GM12878 (cell line): Measurements from ENCODE around the gene RFT1. TPM values are rescaled to one million over a fixed set of nuclear protein-coding genes. Genes with fewer than 3 reads are reported as not detected.

Experiments used
- ATAC-seq: fragments of 200-7000 bp; cut with Tn5 transposase; 3 replicates; pipeline ENCODE4 v1.9.1; 2020; ENCODE audit warnings: mild to moderate bottlenecking, moderate library complexity
- BruUV-seq: library from RNA; stranded (reverse); fragments of 400-500 nt; replicated peaks from 2 replicates; lab custom pipeline; 2021; lab: Mats Ljungman, UMichigan
- CTCF ChIA-PET: fragments of 300-600 bp; sonication (Branson Sonifier 250); formaldehyde crosslinking; extraction: SDS; loops from one replicate; lab custom pipeline; 2021; ENCODE audit warnings: inconsistent platforms; lab: Yijun Ruan, JAX
- POLR2A ChIA-PET: fragments of 350-600 bp; formaldehyde crosslinking; extraction: SDS; loops from one replicate; lab custom pipeline; 2021; ENCODE audit warnings: inconsistent platforms; lab: Charles Lee
- RAD21 ChIA-PET: fragments of 300-600 bp; sonication (Branson Sonifier 250); formaldehyde crosslinking; loops from one replicate; lab custom pipeline; 2023; ENCODE audit warnings: antibody characterized with exemption; ENCODE audit not compliant: unreplicated experiment; lab: Charles Lee
- SMC1A ChIA-PET: fragments of 300-600 bp; sonication (Branson Sonifier 250); formaldehyde crosslinking; loops from one replicate; lab custom pipeline; 2023; ENCODE audit not compliant: unreplicated experiment, uncharacterized antibody; lab: Charles Lee
- DNase-seq: peaks from one replicate; pipeline ENCODE4 v3.0.0-alpha.2; 2011; ENCODE audit warnings: low read depth, low spot score
- FAIRE-seq: peaks from 3 replicates; lab custom pipeline; 2011; peaks lifted over from hg19 to GRCh38; lab: Jason Lieb, UNC
- H2AFZ ChIP-seq: 2 replicates; pipeline ENCODE4 v1.6.0; 2011; ENCODE audit warnings: low read depth, low read length, control low read depth; ENCODE audit not compliant: control insufficient read depth
- H3K27ac ChIP-seq: 2 replicates; pipeline ENCODE4 v1.5.1; 2011; ENCODE audit warnings: control low read depth; ENCODE audit not compliant: control insufficient read depth, insufficient read depth
- H3K27me3 ChIP-seq, 2 experiments: replicated peaks in 1 of 2; 2 replicates each; pipeline versions ENCODE4 v1.6.0 to v1.6.1; 2011; ENCODE audit warnings: low read length in 1 of 2; ENCODE audit not compliant: control insufficient read depth in 2 of 2, insufficient read depth in 2 of 2
- H3K36me3 ChIP-seq, 2 experiments: 2 replicates each; pipeline ENCODE4 v1.5.1; 2011; ENCODE audit warnings: low read length in 1 of 2; ENCODE audit not compliant: control insufficient read depth in 2 of 2, insufficient read depth in 2 of 2
- H3K4me1 ChIP-seq: 2 replicates; pipeline ENCODE4 v1.6.1; 2011; ENCODE audit warnings: mild to moderate bottlenecking, low read length, moderate library complexity, mixed read lengths; ENCODE audit not compliant: control insufficient read depth, insufficient read depth
- H3K4me2 ChIP-seq: 2 replicates; pipeline ENCODE4 v1.6.0; 2011; ENCODE audit warnings: control low read depth; ENCODE audit not compliant: control insufficient read depth, insufficient read depth
- H3K4me3 ChIP-seq: fragments of 200-600 bp; sonication (generic); 2 replicates; pipeline ENCODE4 v1.5.1; 2016
- H3K79me2 ChIP-seq: 2 replicates; pipeline ENCODE4 v1.6.0; 2011; ENCODE audit warnings: low read length; ENCODE audit not compliant: control insufficient read depth, insufficient read depth
- H3K9ac ChIP-seq: 2 replicates; pipeline ENCODE4 v1.8.0; 2011; ENCODE audit warnings: low read length, control low read depth, mixed read lengths; ENCODE audit not compliant: control insufficient read depth, insufficient read depth
- H3K9me3 ChIP-seq: replicated peaks from 3 replicates; pipeline ENCODE4 v1.5.1; 2011; ENCODE audit warnings: mild to moderate bottlenecking, low read length; ENCODE audit not compliant: control insufficient read depth, insufficient read depth
- H4K20me1 ChIP-seq: 2 replicates; pipeline ENCODE4 v1.6.0; 2011; ENCODE audit not compliant: control insufficient read depth, insufficient read depth
- BCLAF1 ChIP-seq: fragments of 450-650 bp; IDR thresholded peaks from 2 replicates; pipeline ENCODE4 v1.6.1; 2017; ENCODE audit warnings: antibody characterized with exemption, mild to moderate bottlenecking, moderate library complexity
- DPF2 ChIP-seq: fragments of 450-650 bp; IDR thresholded peaks from 2 replicates; pipeline ENCODE4 v1.6.1; 2017; ENCODE audit warnings: mild to moderate bottlenecking
- ESRRA ChIP-seq: IDR thresholded peaks from 2 replicates; pipeline ENCODE4 v1.6.1; 2012; ENCODE audit warnings: mild to moderate bottlenecking, low read length, improper control_type of control experiment
- GABPA ChIP-seq: IDR thresholded peaks from 2 replicates; pipeline ENCODE4 v1.6.1; 2014; ENCODE audit warnings: antibody characterized with exemption, low read depth, mild to moderate bottlenecking, inconsistent platforms
- MYC ChIP-seq: IDR thresholded peaks from 2 replicates; pipeline ENCODE4 v1.6.1; 2011; ENCODE audit warnings: mild to moderate bottlenecking, low read length, moderate library complexity, inconsistent platforms; ENCODE audit not compliant: insufficient read depth, insufficient replicate concordance, insufficient read length, severe bottlenecking
- NFIC ChIP-seq: IDR thresholded peaks from 2 replicates; pipeline ENCODE4 v1.6.1; 2012; ENCODE audit warnings: low read depth, mild to moderate bottlenecking, inconsistent platforms, low read length, moderate library complexity
- NR2F1 ChIP-seq: fragments of 450-650 bp; conservative IDR thresholded peaks from 2 replicates; pipeline ENCODE4 v1.6.1; 2017; ENCODE audit warnings: mild to moderate bottlenecking
- PAX5 ChIP-seq: IDR thresholded peaks from 2 replicates; pipeline ENCODE4 v1.6.1; 2011; ENCODE audit warnings: low read depth, low read length, borderline replicate concordance
- PAX8 ChIP-seq: fragments of 450-650 bp; IDR thresholded peaks from 2 replicates; pipeline ENCODE4 v1.6.1; 2017; ENCODE audit warnings: mild to moderate bottlenecking, moderate library complexity
- SREBF1 ChIP-seq: IDR thresholded peaks from 2 replicates; pipeline ENCODE4 v1.6.1; 2012; ENCODE audit warnings: mild to moderate bottlenecking, low read length
- STAT3 ChIP-seq: IDR thresholded peaks from 2 replicates; pipeline ENCODE4 v1.6.1; 2011; ENCODE audit warnings: low read depth, low read length, improper control_type of control experiment
- TCF12 ChIP-seq: IDR thresholded peaks from 2 replicates; pipeline ENCODE4 v1.6.1; 2011; ENCODE audit warnings: low read depth, mild to moderate bottlenecking, low read length
- ZBTB40 ChIP-seq: fragments of 450-650 bp; IDR thresholded peaks from 2 replicates; pipeline ENCODE4 v1.6.1; 2016; ENCODE audit warnings: mild to moderate bottlenecking, moderate library complexity, borderline replicate concordance
- WGBS: methylation state at CpG from one replicate; pipeline ENCODE4 v1.1.6; 2016; ENCODE audit warnings: low lambda C conversion rate; ENCODE audit not compliant: insufficient replicate concordance, insufficient coverage; ENCODE audit errors: missing lambda C conversion rate; 5-methylcytosine and 5-hydroxymethylcytosine counted together
- in situ Hi-C: fragments of 300-500 bp; cut with MboI; formaldehyde crosslinking; loops from 9 replicates; pipeline ENCODE4 v1.14.3; 2018; ENCODE audit warnings: mixed read lengths
- intact Hi-C: fragments of 100-400 bp; cut with micrococcal nuclease; formaldehyde crosslinking; loops from one replicate; pipeline ENCODE4 v1.14.2; 2022; ENCODE audit not compliant: unreplicated experiment
- polyA plus RNA-seq, 11 experiments: library from polyadenylated mRNA; depleted of rRNA in 4 of 11; unstranded in 6 of 11; stranded (reverse) in 5 of 11; fragments of >200 nt; fragmentation: Nextera tagmentation in 4 of 11; fragmentation: Illumina TruSeq in 1 of 11; extraction: Ambion mirVana in 4 of 11; extraction: Trizol in 1 of 11; gene quantifications; 1 replicate in 1 of 11; 2 replicates in 10 of 11; pipeline versions ENCODE4 v1.2.1 to v1.2.3, GENCODE V29; 2011 to 2016; ENCODE audit warnings: inconsistent platforms in 2 of 11, missing spikeins in 2 of 11, low read depth in 1 of 11
- total RNA-seq, 4 experiments: library from RNA; depleted of rRNA in 3 of 4; stranded (reverse); fragments of >200 nt in 3 of 4; fragmentation: Illumina TruSeq in 1 of 4; extraction: Trizol in 1 of 4; gene quantifications; 2 replicates each; pipeline versions ENCODE4 v1.2.1 to v1.2.3, GENCODE V29; 2013 to 2021
- TF ChIP-seq, protein P1 (sequence below): IDR thresholded peaks from 2 replicates; pipeline ENCODE4 v1.6.1; 2011; ENCODE audit warnings: borderline replicate concordance, low read depth, mild to moderate bottlenecking, moderate library complexity, low read length; ENCODE audit not compliant: insufficient read depth, poor library complexity, severe bottlenecking

Gene RFT1
- total and polyA plus RNA-seq, 10 of the 15 experiments (the other 5 are each of a cell fraction or from before 2014, with no cell fraction given) = 16.6 to 75.1 (median 34.5) TPM

- no peak for TF ChIP-seq NFIC
Measured at GRCh38 chr3:53091011-53091410, 39.2 kb downstream of the RFT1 start (continued).

DNA sequence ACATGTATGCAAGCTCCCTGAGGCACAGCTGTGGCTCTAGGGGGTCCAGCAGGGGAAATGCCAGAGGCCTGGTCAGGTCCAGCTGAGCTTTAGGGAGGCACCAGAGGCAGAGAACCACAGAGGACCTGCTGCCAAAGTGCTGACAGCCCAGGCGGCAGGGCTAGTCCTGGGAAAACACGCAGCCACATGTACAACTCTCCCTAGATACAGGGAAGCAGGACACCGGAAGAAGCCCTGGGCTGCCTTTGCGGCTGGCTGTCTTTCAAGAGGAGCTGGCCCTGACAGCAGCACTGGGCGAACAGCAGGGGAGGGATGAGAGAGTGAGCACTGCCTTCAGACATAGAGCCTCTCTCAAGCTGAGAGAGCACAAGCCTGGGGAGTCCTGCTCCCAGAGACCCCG is 40.7 kb downstream of the RFT1 start:
- Histone ChIP-seq H3K36me3 (peaks cover 15 to 25% of the 10 kb centered on the region in 2 experiments), H3K9ac (no peak overlapping the region), H3K4me3 (no peak overlapping the region), H3K27me3 (no peaks in the 10 kb centered on the region), H3K27ac (no peak overlapping the region), H3K79me2 (no peaks in the 10 kb centered on the region), H3K9me3 (no peaks in the 10 kb centered on the region), H4K20me1 (no peaks in the 10 kb centered on the region), H3K4me2 (no peak overlapping the region), H3K4me1 (no peaks in the 10 kb centered on the region), H2AFZ (no peak overlapping the region)
- CTCF ChIA-PET = no interaction called here
- BruUV-seq = no TSS peak
- in situ Hi-C loops = no loop called here
- no peak for FAIRE-seq
- ATAC-seq = no peak
- SMC1A ChIA-PET = no interaction called here
- WGBS = 98% methylated on average over 6 of the region's 6 CpGs
- POLR2A ChIA-PET = no interaction called here
- no peak for DNase-seq
- intact Hi-C loops = no loop called here
- RAD21 ChIA-PET = no interaction called here
- TF ChIP-seq PAX5 (no peak), GABPA (no peak), ZBTB40 (no peak), STAT3 (no peak), PAX8 (no peak), ESRRA (no peak), MYC (no peak), NR2F1 (no peak), BCLAF1 (no peak), DPF2 (no peak), SREBF1 (no peak), TCF12 (no peak)
- TF ChIP-seq, protein P1, sequence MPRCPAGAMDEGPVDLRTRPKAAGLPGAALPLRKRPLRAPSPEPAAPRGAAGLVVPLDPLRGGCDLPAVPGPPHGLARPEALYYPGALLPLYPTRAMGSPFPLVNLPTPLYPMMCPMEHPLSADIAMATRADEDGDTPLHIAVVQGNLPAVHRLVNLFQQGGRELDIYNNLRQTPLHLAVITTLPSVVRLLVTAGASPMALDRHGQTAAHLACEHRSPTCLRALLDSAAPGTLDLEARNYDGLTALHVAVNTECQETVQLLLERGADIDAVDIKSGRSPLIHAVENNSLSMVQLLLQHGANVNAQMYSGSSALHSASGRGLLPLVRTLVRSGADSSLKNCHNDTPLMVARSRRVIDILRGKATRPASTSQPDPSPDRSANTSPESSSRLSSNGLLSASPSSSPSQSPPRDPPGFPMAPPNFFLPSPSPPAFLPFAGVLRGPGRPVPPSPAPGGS = no peak
